Breast epithelium (tissue), 4 donors: ENCODE results near the gene OR1I1. TPM values are rescaled to one million over a fixed set of nuclear protein-coding genes. Genes with fewer than 3 reads are reported as not detected.

Experiments
- DNase-seq, 2 donors: peaks; one replicate each; pipeline ENCODE4 v3.0.0-alpha.2; 2019; ENCODE audit warnings: low spot score in 2 of 2
- H3K27ac ChIP-seq, 2 donors: fragments of 200-600 bp; sonication (generic) in 1 of 2; one replicate each; pipeline ENCODE4 v1.5.1; 2016 to 2019; ENCODE audit warnings: mild to moderate bottlenecking in 1 of 2
- H3K27me3 ChIP-seq, 2 donors: fragments of 200-600 bp; sonication (generic) in 1 of 2; one replicate each; pipeline versions ENCODE4 v1.5.1 to v1.6.0; 2017 to 2019; ENCODE audit warnings: control low read depth in 1 of 2, mild to moderate bottlenecking in 1 of 2
- H3K36me3 ChIP-seq: fragments of 200-600 bp; one replicate; pipeline ENCODE4 v1.5.1; 2019
- H3K4me1 ChIP-seq, 2 donors: fragments of 200-600 bp; sonication (generic); one replicate each; pipeline ENCODE4 v1.5.1; 2016 to 2019; ENCODE audit warnings: control low read depth in 1 of 2
- H3K4me3 ChIP-seq, 3 donors: fragments of 200-600 bp; sonication (generic); 1 replicate in 2 of 3; 2 replicates in 1 of 3; pipeline ENCODE4 v1.5.1; 2016 to 2019; ENCODE audit warnings: mild to moderate bottlenecking in 3 of 3, moderate library complexity in 2 of 3
- H3K9me3 ChIP-seq, 2 donors: fragments of 200-600 bp; sonication (generic) in 1 of 2; one replicate each; pipeline ENCODE4 v1.5.1; 2016 to 2019; ENCODE audit warnings: control low read depth in 1 of 2
- POLR2A ChIP-seq: fragments of 450-650 bp; IDR thresholded peaks from one replicate; pipeline ENCODE4 v1.6.1; 2016; ENCODE audit warnings: antibody characterized with exemption, mild to moderate bottlenecking, moderate library complexity
- POLR2AphosphoS5 ChIP-seq, 3 donors: sonication (generic); formaldehyde crosslinking; IDR thresholded peaks; one replicate each; pipeline ENCODE4 v1.6.1; 2017; ENCODE audit warnings: antibody characterized with exemption in 3 of 3
- intact Hi-C: fragments of 100-400 bp; cut with DNase I; formaldehyde crosslinking; loops from one replicate; pipeline ENCODE4 v1.15.1; 2023; ENCODE audit warnings: low total_unique reads
- total RNA-seq, 3 donors: library from RNA; depleted of rRNA; stranded (reverse); fragments of >200 nt; gene quantifications; one replicate each; pipeline ENCODE4 v1.1.0, GENCODE V29; 2016
- TF ChIP-seq, protein P1 (sequence below), 3 donors: fragments of 450-650 bp; IDR thresholded peaks; one replicate each; pipeline ENCODE4 v1.5.1; 2016 to 2017; ENCODE audit warnings: antibody characterized with exemption in 3 of 3, mild to moderate bottlenecking in 3 of 3, moderate library complexity in 3 of 3

OR1I1 gene
- total RNA-seq, 3 donors from 2014 or later = not detected

DNA sequence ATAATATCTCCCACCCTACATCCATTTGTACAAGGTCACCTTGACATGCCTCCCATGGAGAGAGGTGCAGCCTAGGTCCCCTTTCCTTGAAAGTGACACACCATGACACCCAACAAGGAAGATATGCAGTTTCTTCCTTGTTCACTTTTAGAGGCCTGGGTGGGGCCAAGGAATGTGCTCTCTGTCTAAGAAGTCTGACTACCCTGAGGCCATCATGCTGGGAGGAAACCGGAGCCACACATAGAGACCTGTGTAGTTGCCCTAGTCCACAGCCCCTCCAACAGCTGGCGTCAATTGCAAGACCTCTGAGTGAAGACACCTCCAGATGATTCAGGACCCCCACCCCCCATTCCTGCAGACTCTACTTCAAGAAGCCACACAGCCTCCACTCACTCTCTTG lies 36.2 kb downstream of the OR1I1 start:
- DNase-seq = no peak
- Histone ChIP-seq H3K27ac (no peak overlapping the region), H3K36me3 (peaks cover 3% of the 10 kb centered on the region), H3K9me3 (no peaks in the 10 kb centered on the region), H3K27me3 (no peaks in the 10 kb centered on the region), H3K4me3 (no peak overlapping the region), H3K4me1 (no peaks in the 10 kb centered on the region)
- TF ChIP-seq POLR2A (no peak), POLR2AphosphoS5 (IDR thresholded peaks at IDR 0.05) (no peak)
- TF ChIP-seq, protein P1, sequence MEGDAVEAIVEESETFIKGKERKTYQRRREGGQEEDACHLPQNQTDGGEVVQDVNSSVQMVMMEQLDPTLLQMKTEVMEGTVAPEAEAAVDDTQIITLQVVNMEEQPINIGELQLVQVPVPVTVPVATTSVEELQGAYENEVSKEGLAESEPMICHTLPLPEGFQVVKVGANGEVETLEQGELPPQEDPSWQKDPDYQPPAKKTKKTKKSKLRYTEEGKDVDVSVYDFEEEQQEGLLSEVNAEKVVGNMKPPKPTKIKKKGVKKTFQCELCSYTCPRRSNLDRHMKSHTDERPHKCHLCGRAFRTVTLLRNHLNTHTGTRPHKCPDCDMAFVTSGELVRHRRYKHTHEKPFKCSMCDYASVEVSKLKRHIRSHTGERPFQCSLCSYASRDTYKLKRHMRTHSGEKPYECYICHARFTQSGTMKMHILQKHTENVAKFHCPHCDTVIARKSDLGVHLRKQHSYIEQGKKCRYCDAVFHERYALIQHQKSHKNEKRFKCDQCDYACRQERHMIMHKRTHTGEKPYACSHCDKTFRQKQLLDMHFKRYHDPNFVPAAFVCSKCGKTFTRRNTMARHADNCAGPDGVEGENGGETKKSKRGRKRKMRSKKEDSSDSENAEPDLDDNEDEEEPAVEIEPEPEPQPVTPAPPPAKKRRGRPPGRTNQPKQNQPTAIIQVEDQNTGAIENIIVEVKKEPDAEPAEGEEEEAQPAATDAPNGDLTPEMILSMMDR (IDR thresholded peaks at IDR 0.05) = no peak
- intact Hi-C loops = no loop called here

DNA sequence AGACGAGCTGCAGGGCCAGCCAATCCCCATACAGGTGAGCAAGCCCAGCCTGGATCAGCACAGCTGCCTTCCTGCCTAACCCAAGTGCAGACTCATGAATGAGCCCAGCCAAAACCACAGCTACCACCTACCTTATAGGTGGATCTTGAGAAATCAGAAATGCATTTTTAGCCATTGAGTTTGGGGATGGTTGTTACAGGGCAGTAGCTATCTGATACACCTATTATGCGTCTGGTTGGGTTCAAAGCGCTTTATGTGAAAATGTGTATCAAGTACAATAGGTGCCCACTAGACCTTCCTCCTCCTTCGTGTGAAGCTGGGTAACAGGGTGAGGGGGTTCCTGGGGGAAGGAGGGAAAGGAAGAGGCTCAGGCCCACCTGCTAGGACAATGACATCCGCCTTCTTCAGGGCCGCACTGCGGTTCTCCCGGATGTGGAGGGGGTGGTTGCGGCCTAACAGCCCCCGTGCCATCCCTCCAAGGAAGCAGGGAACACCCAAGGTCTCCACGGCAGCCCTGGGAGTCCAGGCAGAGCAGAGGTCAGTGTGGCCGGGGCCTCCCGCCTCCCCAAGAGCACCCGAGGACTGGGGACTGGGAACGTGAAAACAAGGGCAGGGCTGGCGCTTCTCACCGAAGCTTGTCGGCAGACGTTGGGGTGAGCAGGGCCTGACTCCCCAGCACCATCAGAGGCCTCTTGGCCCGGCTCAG lies 36.9 kb downstream of the OR1I1 start:
- Histone ChIP-seq H3K27ac (no peak overlapping the region), H3K9me3 (no peaks in the 10 kb centered on the region), H3K4me3 (no peak overlapping the region), H3K36me3 (peaks cover 3% of the 10 kb centered on the region), H3K27me3 (no peaks in the 10 kb centered on the region), H3K4me1 (no peaks in the 10 kb centered on the region)
- no peak for DNase-seq
- intact Hi-C loops = no loop called here
- TF ChIP-seq, protein P1 (IDR thresholded peaks at IDR 0.05) = no peak
- no peak for TF ChIP-seq POLR2AphosphoS5 (IDR thresholded peaks at IDR 0.05)
- no peak for TF ChIP-seq POLR2A

DNA sequence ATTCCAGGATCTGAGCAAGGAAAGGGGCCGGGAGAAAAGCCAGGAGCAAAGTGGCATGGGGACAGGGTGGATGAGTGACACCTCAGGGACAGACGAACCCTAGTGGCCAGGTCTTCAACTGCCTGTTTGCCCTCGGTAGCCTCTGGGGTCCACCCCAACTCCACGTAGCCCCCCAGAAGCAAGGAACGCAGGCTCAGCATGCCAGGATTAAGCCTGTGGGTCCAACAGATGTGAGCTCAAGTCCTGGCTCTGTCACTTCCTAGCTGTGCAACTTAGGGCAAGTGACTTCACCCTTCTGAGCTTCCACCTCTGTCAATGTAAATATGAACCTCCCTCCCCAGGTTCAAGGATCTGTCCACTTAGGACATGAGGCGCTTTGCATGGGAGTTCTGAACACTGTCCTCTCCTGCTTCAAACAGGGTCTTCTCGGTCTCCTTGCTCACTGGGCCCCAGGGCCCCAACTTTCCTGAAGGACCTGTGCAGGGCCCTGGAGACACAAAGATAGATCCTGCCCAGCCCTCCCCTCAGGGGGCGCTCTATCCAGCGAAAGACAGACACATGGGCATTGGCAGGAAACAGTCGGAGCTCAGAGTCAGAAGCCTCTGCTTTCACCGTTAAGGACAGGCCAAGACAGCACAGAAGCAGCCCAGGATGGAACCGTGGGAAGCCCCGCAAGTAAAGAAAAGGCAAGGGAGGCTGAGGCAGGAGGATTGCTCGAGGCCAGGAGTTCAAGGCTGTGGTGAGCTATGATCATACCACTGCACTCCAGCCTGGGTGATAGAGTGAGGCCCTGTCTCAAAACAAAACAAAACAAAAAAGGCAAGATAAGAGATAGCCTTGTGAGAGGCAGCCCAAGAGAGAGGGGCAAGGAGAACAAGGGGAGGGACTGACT lies 38.4 kb downstream of the OR1I1 start:
- DNase-seq = no peak
- H3K4me1 ChIP-seq = peaks cover 0 to 9% of the 10 kb centered on the region in 2 donors

GRCh38 chr19:15122331-15123030 lies 40.5 kb downstream of the OR1I1 start:
- Histone ChIP-seq H3K4me3 (no peak overlapping the region), H3K36me3 (peaks cover 3% of the 10 kb centered on the region), H3K9me3 (no peaks in the 10 kb centered on the region), H3K27ac (no peak overlapping the region), H3K4me1 (peaks cover 0 to 9% of the 10 kb centered on the region in 2 donors), H3K27me3 (no peaks in the 10 kb centered on the region)
- TF ChIP-seq, protein P1 (IDR thresholded peaks at IDR 0.05) = no peak
- TF ChIP-seq POLR2A = no peak
- TF ChIP-seq POLR2AphosphoS5 (IDR thresholded peaks at IDR 0.05) = no peak
- no peak for DNase-seq
- intact Hi-C loops = no loop called here

More for the DNA sequence above, 38.4 kb downstream of the OR1I1 start:
- Histone ChIP-seq H3K4me3 (no peak overlapping the region), H3K9me3 (no peaks in the 10 kb centered on the region), H3K27ac (no peak overlapping the region), H3K27me3 (no peaks in the 10 kb centered on the region), H3K36me3 (peaks cover 3% of the 10 kb centered on the region)
- intact Hi-C loops = no loop called here
- TF ChIP-seq, protein P1 (IDR thresholded peaks at IDR 0.05) = no peak
- no peak for TF ChIP-seq POLR2A
- TF ChIP-seq POLR2AphosphoS5 (IDR thresholded peaks at IDR 0.05) = no peak
